ENCODE results near the gene KRT6C.
"Not testable (repeated sequence)": the region's sequence is repeated elsewhere in the genome, so short reads cannot be mapped to it uniquely, and the experiment has no call there.

The KRT6C gene

GRCh38 chr12:52493172-52493571 lies 19.6 kb upstream of the KRT6C start, which contains the start of gene KRT6A:
Gene KRT6A, minus strand, starts transcription at chr12:52493257. Its CDS starts 69 bp downstream, at chr12:52493188.
- H3K4me1 ChIP-seq (ENCODE audit: control insufficient read depth in 1 of 2, insufficient read depth in 1 of 2, low read depth in 1 of 2, low read length in 1 of 2): no peaks in the 10 kb centered on the region
- H3K27me3 ChIP-seq: peaks cover 9% of the 10 kb centered on the region
- H3K36me3 ChIP-seq: no peaks in the 10 kb centered on the region
- TF ChIP-seq CTCF (IDR thresholded peaks at IDR 0.05): no peak
- H3K4me3 ChIP-seq (ENCODE audit: low read depth in 1 of 2, low read length in 1 of 2): no peak within 1 kb of the TSS
- H3K27ac ChIP-seq: no peak within 1 kb of the TSS
- H3K9me3 ChIP-seq: no peaks in the 10 kb centered on the region

- H3K9me3 ChIP-seq; H3K27ac ChIP-seq; H3K27me3 ChIP-seq; H3K36me3 ChIP-seq; H3K4me3 ChIP-seq (ENCODE audit: low read depth in 1 of 2, low read length in 1 of 2); H3K4me1 ChIP-seq (ENCODE audit: control insufficient read depth in 1 of 2, insufficient read depth in 1 of 2, low read depth in 1 of 2, low read length in 1 of 2): not testable (repeated sequence)
These were observed 18.8 kb upstream of the KRT6C start for GRCh38 chr12:52492405-52492804.

- H3K4me1 ChIP-seq (ENCODE audit: control insufficient read depth in 1 of 2, insufficient read depth in 1 of 2, low read depth in 1 of 2, low read length in 1 of 2); H3K27ac ChIP-seq; H3K4me3 ChIP-seq (ENCODE audit: low read depth in 1 of 2, low read length in 1 of 2); H3K9me3 ChIP-seq; H3K36me3 ChIP-seq: not testable (repeated sequence)
- peaks cover 13% of the 10 kb centered on the region for H3K27me3 ChIP-seq
These were observed 17.9 kb upstream of the KRT6C start for GRCh38 chr12:52491495-52491894.

GRCh38 chr12:52488736-52489135 lies 15.1 kb upstream of the KRT6C start:
- TF ChIP-seq CTCF (IDR thresholded peaks at IDR 0.05): no peak
- no peak overlapping the region for H3K4me3 ChIP-seq (ENCODE audit: low read depth in 1 of 2, low read length in 1 of 2)
- H3K9me3 ChIP-seq: no peaks in the 10 kb centered on the region
- no peak overlapping the region for H3K27ac ChIP-seq
- H3K27me3 ChIP-seq: peaks cover 8% of the 10 kb centered on the region
- H3K4me1 ChIP-seq (ENCODE audit: control insufficient read depth in 1 of 2, insufficient read depth in 1 of 2, low read depth in 1 of 2, low read length in 1 of 2): no peaks in the 10 kb centered on the region
- H3K36me3 ChIP-seq: no peaks in the 10 kb centered on the region

GRCh38 chr12:52487744-52488443 lies 14.3 kb upstream of the KRT6C start:
- H3K27ac ChIP-seq, H3K36me3 ChIP-seq, H3K9me3 ChIP-seq: not testable (repeated sequence)

GRCh38 chr12:52487211-52487610 lies 13.6 kb upstream of the KRT6C start:
- H3K4me1 ChIP-seq (ENCODE audit: control insufficient read depth in 1 of 2, insufficient read depth in 1 of 2, low read depth in 1 of 2, low read length in 1 of 2): no peaks in the 10 kb centered on the region
- no peak overlapping the region for H3K27ac ChIP-seq
- TF ChIP-seq CTCF (IDR thresholded peaks at IDR 0.05): no peak
- peaks cover 13% of the 10 kb centered on the region for H3K27me3 ChIP-seq
- no peak overlapping the region for H3K4me3 ChIP-seq (ENCODE audit: low read depth in 1 of 2, low read length in 1 of 2)
- no peaks in the 10 kb centered on the region for H3K36me3 ChIP-seq
- no peaks in the 10 kb centered on the region for H3K9me3 ChIP-seq

More at GRCh38 chr12:52487744-52488443, 14.3 kb upstream of the KRT6C start:
- not testable (repeated sequence) for H3K4me3 ChIP-seq (ENCODE audit: low read depth in 1 of 2, low read length in 1 of 2); H3K4me1 ChIP-seq (ENCODE audit: control insufficient read depth in 1 of 2, insufficient read depth in 1 of 2, low read depth in 1 of 2, low read length in 1 of 2); H3K27me3 ChIP-seq

- Histone ChIP-seq H3K4me3 (ENCODE audit: low read depth in 1 of 2, low read length in 1 of 2) (no peak overlapping the region), H3K27ac (no peak overlapping the region), H3K4me1 (ENCODE audit: control insufficient read depth in 1 of 2, insufficient read depth in 1 of 2, low read depth in 1 of 2, low read length in 1 of 2) (no peaks in the 10 kb centered on the region), H3K36me3 (no peaks in the 10 kb centered on the region), H3K9me3 (no peaks in the 10 kb centered on the region), H3K27me3 (peaks cover 13% of the 10 kb centered on the region)
- TF ChIP-seq CTCF (IDR thresholded peaks at IDR 0.05): no peak
These were observed 12.8 kb upstream of the KRT6C start for GRCh38 chr12:52486166-52487105.
